Epidermal melanocyte (primary cell): Measurements from ENCODE around the gene CASD1.

Experiments used
- DNase-seq: peaks from one replicate; pipeline ENCODE4 v3.0.0; 2011; ENCODE audit warnings: low spot score; ENCODE audit not compliant: insufficient read length

The CASD1 gene

DNA sequence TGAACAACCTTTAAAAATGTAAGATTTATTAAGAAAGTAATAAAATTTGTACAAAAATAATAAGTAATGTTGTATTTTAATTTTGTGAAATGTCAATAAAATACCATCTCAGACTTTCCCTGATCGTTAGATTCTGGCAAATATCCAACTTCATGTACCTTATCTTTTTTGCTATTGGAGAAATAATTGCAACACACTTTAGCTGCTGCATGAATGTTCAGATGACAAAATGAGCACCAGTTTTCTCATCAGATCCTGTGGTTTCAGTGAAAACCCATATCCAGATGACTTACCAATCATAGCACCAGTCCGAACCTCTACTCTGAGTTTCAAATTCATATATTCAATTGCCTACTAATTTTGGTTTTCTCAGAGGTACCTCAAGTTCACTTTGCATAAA lies 69.9 kb downstream of the CASD1 start:
- no peak for DNase-seq

DNA sequence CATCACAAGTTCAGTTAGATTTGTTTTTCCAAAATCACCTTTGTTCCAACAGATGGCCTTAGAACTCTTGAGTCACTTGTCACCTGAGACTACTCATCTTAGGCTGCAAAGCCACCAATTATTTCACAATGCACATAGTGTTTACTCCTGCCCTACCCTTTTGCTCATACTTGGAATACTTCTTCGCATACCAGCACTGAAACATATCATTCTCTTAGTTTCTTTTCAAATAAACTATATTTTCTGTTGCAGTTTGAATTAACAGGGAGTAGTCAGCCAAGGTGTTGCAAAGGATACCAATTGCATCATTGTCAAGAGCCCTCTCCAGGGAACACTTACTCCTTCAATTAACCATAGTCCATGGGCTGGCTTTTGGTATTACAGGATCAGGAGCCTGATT lies 71.0 kb downstream of the CASD1 start:
- peak; percentile 31 for DNase-seq

DNA sequence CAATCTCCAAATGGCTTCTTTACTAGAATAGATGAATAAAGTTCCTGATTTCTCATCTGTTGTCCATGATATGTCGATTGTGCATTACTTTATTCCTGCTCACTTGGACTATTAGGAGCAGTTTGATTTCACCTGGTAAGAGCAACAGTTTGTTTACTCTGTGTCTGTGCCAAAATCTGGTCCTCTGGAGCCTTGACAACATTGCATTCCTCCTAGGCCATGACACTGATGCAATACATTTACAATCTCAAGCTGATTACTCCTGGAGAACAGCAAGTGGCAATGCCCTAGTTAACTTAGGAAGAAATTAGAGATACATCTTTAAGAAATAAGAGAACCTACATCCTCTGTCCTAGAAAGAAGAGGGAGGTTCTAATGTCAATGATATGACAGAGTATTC lies 74.5 kb downstream of the CASD1 start:
- DNase-seq = no peak

DNA sequence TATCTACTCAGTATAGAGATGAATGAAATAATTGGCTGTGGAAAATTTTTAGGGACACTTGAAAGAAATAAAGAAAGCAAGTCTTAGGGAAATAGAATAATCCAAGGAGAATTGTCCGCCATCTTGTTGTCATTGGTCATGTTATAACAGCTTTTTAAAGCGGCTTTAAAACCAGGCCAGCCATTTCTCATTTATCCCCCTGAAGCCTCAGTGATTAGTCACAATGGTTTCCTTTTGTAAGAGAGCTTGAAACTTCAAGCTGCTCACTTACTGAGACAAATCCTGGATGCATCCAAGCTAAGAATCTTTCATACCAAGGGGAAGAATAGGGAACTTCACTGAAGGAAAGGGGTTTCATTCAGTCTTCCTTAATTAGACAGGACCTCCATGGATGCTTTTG lies 78.5 kb downstream of the CASD1 start:
- DNase-seq = no peak

DNA sequence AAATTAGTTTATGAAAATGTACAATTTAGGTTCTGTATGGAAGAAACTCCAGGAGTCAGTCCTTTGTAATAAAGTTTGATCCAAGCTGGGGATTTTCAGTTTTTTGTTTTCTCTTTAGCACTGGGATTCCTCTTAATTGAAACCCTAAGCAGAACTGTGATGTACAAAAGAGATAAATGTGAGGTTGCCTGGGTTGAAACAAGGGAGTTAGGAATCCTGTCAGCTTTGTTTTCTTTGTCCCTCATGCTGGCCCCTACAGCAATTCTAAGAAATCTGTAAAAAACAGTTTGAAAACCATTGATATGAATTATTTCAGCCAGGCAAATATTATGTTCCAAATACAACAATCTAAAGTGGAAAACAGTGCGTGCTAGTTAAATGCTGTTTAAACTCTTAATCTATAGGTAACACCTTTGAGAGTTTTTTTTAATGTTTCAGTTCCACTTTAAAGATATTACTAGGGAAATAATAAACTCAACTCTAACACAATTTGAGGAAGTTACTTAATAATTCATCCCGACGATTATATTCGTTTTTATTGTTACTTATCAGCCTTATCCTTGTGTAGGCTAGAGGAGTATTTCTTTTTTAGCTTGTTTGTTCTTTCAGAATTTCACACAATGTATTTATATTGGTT lies 81.0 kb downstream of the CASD1 start:
- DNase-seq = no peak

DNA sequence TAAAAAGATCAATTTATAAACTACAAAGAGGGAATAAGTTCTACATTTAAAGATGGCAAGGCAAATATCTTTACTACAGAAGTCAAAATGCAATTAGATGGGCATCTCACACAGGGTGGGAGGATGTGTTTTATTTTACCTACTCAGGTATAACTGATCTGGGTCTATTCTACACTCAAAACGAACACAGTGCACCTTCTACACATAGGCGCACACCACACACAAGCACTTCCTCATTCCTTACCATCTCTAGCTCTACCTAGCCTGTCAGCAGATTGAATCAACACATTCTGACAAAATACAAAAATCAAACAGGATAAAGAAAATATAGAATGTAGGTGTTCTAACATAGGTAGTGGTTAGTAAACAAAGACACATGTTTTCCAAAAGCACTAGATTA lies 81.6 kb downstream of the CASD1 start:
- no peak for DNase-seq

DNA sequence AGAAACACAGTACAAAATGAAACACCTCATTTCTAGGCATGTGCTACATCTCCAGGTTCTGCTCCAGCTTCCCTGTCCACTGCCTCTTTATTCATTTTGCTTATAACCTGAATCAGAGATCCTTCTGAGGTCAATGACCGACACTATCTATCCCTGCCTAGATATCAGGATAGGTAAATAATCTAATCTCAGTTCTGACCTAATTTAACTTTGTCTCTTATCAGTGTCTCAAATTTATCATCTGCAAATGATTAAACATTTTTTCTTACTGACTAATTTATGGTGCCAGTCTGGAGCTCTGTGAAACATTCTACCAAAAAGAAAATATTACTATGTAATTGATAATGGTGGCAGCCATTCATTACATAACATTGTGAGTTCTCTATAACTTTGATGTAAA lies 85.3 kb downstream of the CASD1 start:
- no peak for DNase-seq

DNA sequence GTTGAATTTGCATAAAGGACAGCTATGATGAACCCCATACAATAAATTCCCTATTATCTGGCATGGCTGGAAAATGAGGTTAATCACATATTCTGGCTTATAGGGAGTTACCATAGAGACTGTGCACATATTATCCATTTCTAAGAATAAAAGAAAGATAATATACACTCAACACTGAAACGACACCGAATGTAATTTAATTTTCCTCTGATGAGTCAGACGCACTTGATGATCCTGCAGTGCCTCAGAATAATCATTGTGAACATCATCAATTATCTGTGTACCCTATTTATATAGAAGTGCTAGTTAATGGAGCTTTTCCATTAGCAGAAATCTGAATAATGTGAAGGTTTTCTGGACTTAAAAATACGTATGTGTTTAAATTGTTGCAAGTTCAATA lies 86.1 kb downstream of the CASD1 start:
- DNase-seq = no peak

DNA sequence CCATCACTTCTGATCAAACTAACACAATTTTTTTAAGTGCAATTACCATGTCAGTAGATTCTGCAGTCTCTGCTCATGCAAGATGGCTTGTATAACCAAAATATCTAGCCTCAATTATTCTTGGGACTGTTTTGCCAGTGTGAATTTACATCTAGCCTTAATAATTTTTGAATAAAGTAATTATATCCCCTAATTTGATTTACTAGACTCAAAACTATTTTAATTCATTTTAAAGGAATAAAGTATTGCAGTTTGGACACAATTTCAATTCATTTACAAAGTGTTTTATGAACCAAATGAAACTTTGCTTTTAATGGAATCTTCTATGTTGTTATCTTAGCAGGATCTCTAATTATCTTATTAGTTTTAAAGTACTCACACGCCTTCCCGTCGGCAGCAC lies 90.7 kb downstream of the CASD1 start:
- no peak for DNase-seq

DNA sequence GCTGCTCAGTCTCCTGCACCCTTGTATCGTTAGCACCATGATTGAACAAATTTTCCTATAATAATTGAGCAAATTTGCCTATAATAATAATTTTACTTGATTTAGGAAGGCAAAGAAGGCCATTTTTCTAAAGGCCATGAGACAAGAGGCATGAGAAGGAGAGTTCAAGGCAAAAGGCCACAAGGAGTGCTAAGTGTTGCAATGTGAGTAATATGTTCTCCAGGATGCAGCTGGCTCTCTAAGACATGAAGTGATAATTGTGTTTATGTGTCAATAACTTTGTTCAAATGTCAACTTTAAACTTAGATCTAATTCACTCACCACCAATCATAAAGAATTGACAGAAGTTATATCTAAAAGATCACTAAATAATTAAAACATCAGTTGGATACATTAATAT lies 92.6 kb downstream of the CASD1 start:
- no peak for DNase-seq

DNA sequence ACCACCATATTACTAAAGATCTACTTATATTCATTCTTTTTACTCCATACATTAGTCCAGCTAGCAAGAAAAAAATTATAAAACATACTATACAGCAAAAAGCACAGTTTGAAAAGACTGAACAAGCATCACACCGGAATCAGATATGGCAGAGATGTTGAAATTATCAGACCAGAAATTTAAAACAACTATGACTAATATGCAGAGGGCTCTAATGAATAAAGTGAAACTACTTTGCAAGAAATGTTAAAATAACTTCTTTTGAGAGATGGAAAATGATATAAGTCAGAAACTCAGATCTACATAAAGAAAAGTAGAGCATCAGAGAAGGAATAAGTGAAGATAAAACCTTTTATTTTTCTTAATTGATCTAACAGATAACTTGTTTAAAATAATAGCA lies 95.4 kb downstream of the CASD1 start:
- DNase-seq = no peak
